Measurements from ENCODE around the gene NATD1.

DNA sequence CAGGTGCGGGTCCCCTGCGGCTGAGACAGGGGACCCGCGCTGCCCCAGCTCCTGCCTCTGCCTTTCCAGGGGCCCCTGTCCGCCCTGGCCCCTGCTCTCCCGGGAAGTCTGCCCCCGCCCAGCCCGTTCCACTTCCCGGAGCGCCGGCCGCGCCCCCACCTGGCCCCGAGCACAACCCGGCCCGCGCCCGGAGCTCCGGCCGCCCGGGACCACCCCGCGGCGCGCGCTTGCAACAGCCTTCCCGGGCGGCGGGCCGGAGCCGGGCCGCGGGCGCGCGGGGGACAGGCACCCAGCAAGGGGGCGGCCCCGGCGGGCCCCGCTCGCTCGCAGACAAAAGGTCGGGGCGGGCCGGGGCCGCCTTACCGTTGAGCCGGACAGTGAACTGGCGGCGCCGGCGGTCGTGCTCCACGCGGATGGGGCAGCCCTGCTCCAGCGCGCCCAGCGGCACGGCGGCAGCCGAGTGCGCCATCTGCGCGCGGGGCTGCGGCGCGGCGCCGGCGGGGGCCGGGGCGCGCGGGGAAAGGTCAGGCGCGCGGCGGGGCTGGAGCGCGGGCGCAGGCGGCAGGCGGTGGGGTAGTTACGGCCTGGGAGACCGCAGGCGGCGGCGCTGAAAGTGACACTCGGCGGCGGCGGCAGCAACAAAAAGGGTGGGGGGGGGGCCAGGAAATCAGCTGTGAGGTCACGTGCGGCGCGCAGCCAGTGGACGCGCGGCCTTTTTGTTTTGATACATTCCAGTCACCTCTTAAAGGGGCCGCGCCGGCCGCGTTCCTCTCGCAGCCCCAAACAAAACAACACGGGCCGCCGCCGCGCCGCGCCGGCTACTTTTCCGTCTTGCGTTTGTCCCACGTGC is at the start of gene NATD1:
- TF ChIP-seq POLR2A (IDR thresholded peaks at IDR 0.05; ENCODE audit: control extremely low read depth in 1 of 2, low read depth in 2 of 2, low read length in 2 of 2) (no peak), EZH2 (IDR thresholded peaks at IDR 0.05; ENCODE audit: low read depth, low read length, severe bottlenecking) (no peak)
- TF ChIP-seq, protein P1, sequence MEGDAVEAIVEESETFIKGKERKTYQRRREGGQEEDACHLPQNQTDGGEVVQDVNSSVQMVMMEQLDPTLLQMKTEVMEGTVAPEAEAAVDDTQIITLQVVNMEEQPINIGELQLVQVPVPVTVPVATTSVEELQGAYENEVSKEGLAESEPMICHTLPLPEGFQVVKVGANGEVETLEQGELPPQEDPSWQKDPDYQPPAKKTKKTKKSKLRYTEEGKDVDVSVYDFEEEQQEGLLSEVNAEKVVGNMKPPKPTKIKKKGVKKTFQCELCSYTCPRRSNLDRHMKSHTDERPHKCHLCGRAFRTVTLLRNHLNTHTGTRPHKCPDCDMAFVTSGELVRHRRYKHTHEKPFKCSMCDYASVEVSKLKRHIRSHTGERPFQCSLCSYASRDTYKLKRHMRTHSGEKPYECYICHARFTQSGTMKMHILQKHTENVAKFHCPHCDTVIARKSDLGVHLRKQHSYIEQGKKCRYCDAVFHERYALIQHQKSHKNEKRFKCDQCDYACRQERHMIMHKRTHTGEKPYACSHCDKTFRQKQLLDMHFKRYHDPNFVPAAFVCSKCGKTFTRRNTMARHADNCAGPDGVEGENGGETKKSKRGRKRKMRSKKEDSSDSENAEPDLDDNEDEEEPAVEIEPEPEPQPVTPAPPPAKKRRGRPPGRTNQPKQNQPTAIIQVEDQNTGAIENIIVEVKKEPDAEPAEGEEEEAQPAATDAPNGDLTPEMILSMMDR (IDR thresholded peaks at IDR 0.05; ENCODE audit: control extremely low read depth in 1 of 3, insufficient read depth in 1 of 3, low read depth in 1 of 3, low read length in 3 of 3): no peak
